NCI-H2196 (cell line): ENCODE results near the gene REG3G.
"Not testable (repeated sequence)": the region's sequence is repeated elsewhere in the genome, so short reads cannot be mapped to it uniquely, and the experiment has no call there.

Experiments used
- DNase-seq: peaks from one replicate; lab custom pipeline; 2025; ENCODE audit not compliant: unreplicated experiment; lab: John Stamatoyannopoulos, UW

REG3G gene

GRCh38 chr2:79013629-79014028 is 11.9 kb upstream of the REG3G start:
- no peak for DNase-seq

DNA sequence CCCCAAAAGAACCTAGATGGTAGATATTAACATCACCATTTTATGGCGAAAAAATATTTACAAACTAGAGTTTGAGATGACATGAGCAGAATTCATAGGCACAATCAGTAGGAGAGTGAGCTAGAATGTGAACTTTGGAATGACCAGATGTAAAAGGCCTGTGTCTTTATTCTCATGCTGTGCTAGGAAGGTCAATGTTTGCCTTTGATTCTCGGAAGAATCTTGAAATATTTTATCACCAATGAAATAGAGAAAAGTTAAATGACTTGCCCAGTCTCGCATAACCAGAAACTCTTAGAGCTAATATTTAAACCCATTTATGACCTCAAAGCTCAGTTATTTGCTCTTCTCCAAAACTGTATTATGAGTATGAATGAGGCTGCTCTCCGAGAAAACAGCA is 9.2 kb upstream of the REG3G start:
- no peak for DNase-seq

DNA sequence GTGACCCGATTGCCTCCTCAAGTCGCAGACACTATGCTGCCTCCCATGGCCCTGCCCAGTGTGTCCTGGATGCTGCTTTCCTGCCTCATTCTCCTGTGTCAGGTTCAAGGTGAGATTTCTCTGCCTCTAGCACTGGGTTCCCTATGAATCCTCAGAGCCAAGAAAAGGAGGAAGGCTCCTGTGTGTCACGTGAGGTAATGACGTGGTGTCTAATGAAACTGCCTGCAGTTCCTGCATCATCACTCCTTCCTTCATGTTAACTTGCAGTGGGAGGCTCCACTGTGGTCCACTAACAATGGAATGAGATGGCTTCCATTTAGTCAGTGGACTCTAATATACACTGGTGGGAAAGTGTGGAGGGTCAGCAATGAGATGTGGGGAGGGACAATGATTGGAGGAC is 559 bp downstream of the REG3G start:
- no peak for DNase-seq

- no peak for DNase-seq
These were observed 14.4 kb downstream of the REG3G start for GRCh38 chr2:79039944-79040343.

- DNase-seq = no peak
These were observed 15.5 kb downstream of the REG3G start for GRCh38 chr2:79041032-79041448.

- not testable (repeated sequence) for DNase-seq
These were observed 28.0 kb downstream of the REG3G start for GRCh38 chr2:79053486-79053885.

DNA sequence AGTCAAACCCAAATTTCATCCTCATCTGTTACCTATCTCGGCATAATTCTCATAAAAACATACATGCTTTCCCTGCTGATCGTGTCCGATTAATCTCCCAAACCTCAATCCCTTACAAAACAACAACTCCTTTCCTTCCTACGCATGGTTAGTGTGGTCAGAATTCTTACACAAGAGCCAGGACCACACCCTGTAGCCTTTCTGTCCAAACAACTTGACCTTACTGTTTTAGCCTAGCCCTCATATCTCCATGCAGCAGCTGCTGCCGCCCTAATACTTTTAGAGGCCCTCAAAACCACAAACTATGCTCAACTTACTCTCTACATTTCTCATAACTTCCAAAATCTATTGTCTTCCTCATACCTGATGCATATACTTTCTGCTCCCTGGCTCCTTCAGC is 29.3 kb downstream of the REG3G start:
- DNase-seq = not testable (repeated sequence)

- DNase-seq = no peak
These were observed 39.7 kb downstream of the REG3G start for GRCh38 chr2:79065201-79065600.

- no peak for DNase-seq
These were observed 45.6 kb downstream of the REG3G start for GRCh38 chr2:79071078-79071477.
